GM23338 (cell line): ENCODE data around the gene MAPK4. TPM values are rescaled to one million over a fixed set of nuclear protein-coding genes. Genes with fewer than 3 reads are reported as not detected.
"Not testable (repeated sequence)": the region's sequence is repeated elsewhere in the genome, so short reads cannot be mapped to it uniquely, and the experiment has no call there.

Experiments
- ATAC-seq: fragments of 200-7000 bp; cut with Tn5 transposase; 3 replicates; pipeline ENCODE4 v1.9.1; 2020
- DNase-seq: peaks from one replicate; pipeline ENCODE4 v3.0.0-alpha.2; 2015; ENCODE audit warnings: low spot score
- H2AFZ ChIP-seq: fragments of 200-600 bp; sonication (generic); 2 replicates; pipeline ENCODE4 v1.8.0; 2016; ENCODE audit warnings: antibody characterized with exemption, mild to moderate bottlenecking, moderate library complexity
- H3F3A ChIP-seq: fragments of 200-600 bp; sonication (generic); replicated peaks from 2 replicates; pipeline ENCODE4 v1.8.0; 2017; ENCODE audit warnings: antibody characterized with exemption, mixed run types, low read depth
- H3K27ac ChIP-seq: fragments of 200-600 bp; sonication (generic); 2 replicates; pipeline ENCODE4 v1.6.1; 2016; ENCODE audit warnings: low read depth
- H3K27me3 ChIP-seq: fragments of 200-600 bp; sonication (generic); 2 replicates; pipeline ENCODE4 v1.8.0; 2016; ENCODE audit warnings: mild to moderate bottlenecking, mixed run types, moderate library complexity; ENCODE audit not compliant: insufficient read depth
- H3K36me3 ChIP-seq: fragments of 200-600 bp; sonication (generic); 2 replicates; pipeline ENCODE4 v1.8.0; 2016; ENCODE audit warnings: mild to moderate bottlenecking; ENCODE audit not compliant: insufficient read depth
- H3K4me1 ChIP-seq: fragments of 200-600 bp; sonication (generic); 2 replicates; pipeline ENCODE4 v1.8.0; 2016; ENCODE audit warnings: mild to moderate bottlenecking, moderate library complexity; ENCODE audit not compliant: insufficient read depth
- H3K4me2 ChIP-seq: fragments of 200-600 bp; sonication (generic); 2 replicates; pipeline ENCODE4 v1.7.1; 2017; ENCODE audit warnings: mixed run types
- H3K4me3 ChIP-seq: fragments of 200-600 bp; sonication (generic); 2 replicates; pipeline ENCODE4 v1.6.1; 2016; ENCODE audit warnings: mixed run types
- H3K79me2 ChIP-seq: fragments of 200-600 bp; sonication (generic); replicated peaks from 2 replicates; pipeline ENCODE4 v1.8.0; 2017; ENCODE audit warnings: mild to moderate bottlenecking; ENCODE audit not compliant: insufficient read depth
- H3K9me2 ChIP-seq: fragments of 200-600 bp; sonication (generic); 2 replicates; pipeline ENCODE4 v1.8.0; 2017; ENCODE audit not compliant: insufficient read depth
- H4K20me1 ChIP-seq: fragments of 200-600 bp; sonication (generic); replicated peaks from 2 replicates; pipeline ENCODE4 v1.8.0; 2017; ENCODE audit warnings: mild to moderate bottlenecking; ENCODE audit not compliant: insufficient read depth
- H3K27ac Mint-ChIP-seq: 2 replicates; pipeline ENCODE4 v1.8.0; 2020; ENCODE audit warnings: inconsistent platforms, mild to moderate bottlenecking, moderate library complexity, mixed read lengths
- H3K27me3 Mint-ChIP-seq: 3 replicates; pipeline ENCODE4 v1.8.0; 2022; ENCODE audit warnings: low read depth, mild to moderate bottlenecking, moderate library complexity, mixed read lengths, inconsistent platforms; ENCODE audit not compliant: insufficient read depth, poor library complexity
- H3K36me3 Mint-ChIP-seq: 3 replicates; pipeline ENCODE4 v1.8.0; 2021; ENCODE audit warnings: low read depth, mild to moderate bottlenecking, inconsistent platforms, moderate library complexity, mixed read lengths
- H3K4me1 Mint-ChIP-seq: 3 replicates; pipeline ENCODE4 v1.8.0; 2020; ENCODE audit warnings: mild to moderate bottlenecking, inconsistent platforms, mixed read lengths
- H3K4me3 Mint-ChIP-seq: 3 replicates; pipeline ENCODE4 v1.8.0; 2021; ENCODE audit warnings: moderate library complexity, mild to moderate bottlenecking, inconsistent platforms, mixed read lengths
- H3K9me3 Mint-ChIP-seq: 3 replicates; pipeline ENCODE4 v1.8.0; 2020; ENCODE audit warnings: moderate library complexity, mild to moderate bottlenecking, inconsistent platforms, mixed read lengths
- CTCF ChIP-seq, 2 experiments: fragments of 200-600 bp in 1 of 2; sonication (generic) in 1 of 2; conservative IDR thresholded peaks; 2 replicates each; pipeline versions ENCODE4 v1.5.1 to v1.6.1; 2016 to 2017; ENCODE audit warnings: antibody characterized with exemption in 2 of 2, low read depth in 2 of 2, mild to moderate bottlenecking in 2 of 2, moderate library complexity in 1 of 2
- ETS1 ChIP-seq: IDR thresholded peaks from 2 replicates; pipeline ENCODE4 v1.6.1; 2016; ENCODE audit warnings: antibody characterized with exemption
- EZH2phosphoT487 ChIP-seq: fragments of 200-600 bp; sonication (generic); IDR thresholded peaks from one replicate; pipeline ENCODE4 v1.8.1; 2018; ENCODE audit warnings: antibody characterized with exemption; ENCODE audit not compliant: unreplicated experiment
- JUNB ChIP-seq: IDR thresholded peaks from one replicate; pipeline ENCODE4 v1.6.1; 2016; ENCODE audit warnings: antibody characterized with exemption; ENCODE audit not compliant: unreplicated experiment
- polyA plus RNA-seq: library from polyadenylated mRNA; unstranded; fragments of >200 nt; fragmentation: Nextera tagmentation; extraction: Ambion mirVana; gene quantifications from 2 replicates; pipeline ENCODE4 v1.2.1, GENCODE V29; 2016
- total RNA-seq: library from RNA; depleted of rRNA; stranded (reverse); fragments of >200 nt; shearing (Covaris generic); gene quantifications from 2 replicates; pipeline ENCODE4 v1.2.3, GENCODE V29; 2014

MAPK4 gene
- total and polyA plus RNA-seq, 2 experiments from 2014 or later: 1.3 to 4.4 TPM

- H3K9me3 Mint-ChIP-seq, H3K4me3 Mint-ChIP-seq: not testable (repeated sequence)
These were observed 13.3 kb downstream of the MAPK4 start for GRCh38 chr18:50573196-50573595.

GRCh38 chr18:50573679-50574078, 13.8 kb downstream of the MAPK4 start:
- H3K36me3 Mint-ChIP-seq: peaks cover 4% of the 10 kb centered on the region

More at GRCh38 chr18:50573196-50573595, 13.3 kb downstream of the MAPK4 start:
- not testable (repeated sequence) for H3K27me3 Mint-ChIP-seq, H3K4me2 ChIP-seq, H4K20me1 ChIP-seq, H3K4me3 ChIP-seq, H3K9me2 ChIP-seq, H3K79me2 ChIP-seq, H3K36me3 ChIP-seq, DNase-seq, H3F3A ChIP-seq, H3K27me3 ChIP-seq, H3K27ac Mint-ChIP-seq, H3K36me3 Mint-ChIP-seq, H3K4me1 ChIP-seq, H3K27ac ChIP-seq, H2AFZ ChIP-seq
- ATAC-seq: peak; percentile 62
- H3K4me1 Mint-ChIP-seq: peaks cover 17% of the 10 kb centered on the region; the same call in 2 of the 3 replicates

GRCh38 chr18:50578030-50578429, 18.1 kb downstream of the MAPK4 start:
- H3K4me3 Mint-ChIP-seq: no peak overlapping the region
- Histone ChIP-seq H4K20me1 (no peaks in the 10 kb centered on the region), H3F3A (no peaks in the 10 kb centered on the region), H3K4me1 (peaks cover 9% of the 10 kb centered on the region; the same call in 1 of the 2 replicates), H3K36me3 (no peaks in the 10 kb centered on the region), H3K4me3 (no peak overlapping the region), H3K27ac (no peak overlapping the region), H3K9me2 (no peaks in the 10 kb centered on the region), H3K79me2 (no peaks in the 10 kb centered on the region), H2AFZ (no peak overlapping the region), H3K27me3 (no peaks in the 10 kb centered on the region), H3K4me2 (no peak overlapping the region)
- DNase-seq (no peak), ATAC-seq (no peak)
- peaks cover 6% of the 10 kb centered on the region for H3K27me3 Mint-ChIP-seq
- H3K36me3 Mint-ChIP-seq: peaks cover 6% of the 10 kb centered on the region
- H3K27ac Mint-ChIP-seq: no peak overlapping the region
- peaks cover 22% of the 10 kb centered on the region for H3K4me1 Mint-ChIP-seq
- peaks cover 6% of the 10 kb centered on the region for H3K9me3 Mint-ChIP-seq
- no peak for TF ChIP-seq CTCF (conservative IDR thresholded peaks at IDR 0.05; ENCODE audit: low read depth in 2 of 2)
- TF ChIP-seq JUNB: no peak
- TF ChIP-seq EZH2phosphoT487: no peak

More at GRCh38 chr18:50573679-50574078, 13.8 kb downstream of the MAPK4 start:
- H3K27me3 ChIP-seq: no peaks in the 10 kb centered on the region
- H3K9me2 ChIP-seq: no peaks in the 10 kb centered on the region
- no peaks in the 10 kb centered on the region for H3K79me2 ChIP-seq
- DNase-seq (peak; percentile 43), ATAC-seq (peak; percentile 34; the same call in 2 of the 3 replicates)
- H3F3A ChIP-seq: no peaks in the 10 kb centered on the region
- no peaks in the 10 kb centered on the region for H3K36me3 ChIP-seq
- no peak for TF ChIP-seq ETS1
- TF ChIP-seq CTCF (conservative IDR thresholded peaks at IDR 0.05; ENCODE audit: low read depth in 2 of 2): peak; percentile 40 to 66
- Mint-ChIP-seq H3K27me3 (peaks cover 4% of the 10 kb centered on the region), H3K4me1 (peaks cover 17% of the 10 kb centered on the region), H3K27ac (no peak overlapping the region), H3K9me3 (peaks cover 3% of the 10 kb centered on the region), H3K4me3 (no peak overlapping the region)
- no peak overlapping the region for H3K4me3 ChIP-seq
- peaks cover 9% of the 10 kb centered on the region; the same call in 1 of the 2 replicates for H3K4me1 ChIP-seq
- no peak overlapping the region for H3K27ac ChIP-seq
- H4K20me1 ChIP-seq: no peaks in the 10 kb centered on the region
- H3K4me2 ChIP-seq: no peak overlapping the region
- no peak overlapping the region for H2AFZ ChIP-seq
